ENCODE measurements around the gene IGFL3.
"Not testable (repeated sequence)": the region's sequence is repeated elsewhere in the genome, so short reads cannot be mapped to it uniquely, and the experiment has no call there.

IGFL3 gene

DNA sequence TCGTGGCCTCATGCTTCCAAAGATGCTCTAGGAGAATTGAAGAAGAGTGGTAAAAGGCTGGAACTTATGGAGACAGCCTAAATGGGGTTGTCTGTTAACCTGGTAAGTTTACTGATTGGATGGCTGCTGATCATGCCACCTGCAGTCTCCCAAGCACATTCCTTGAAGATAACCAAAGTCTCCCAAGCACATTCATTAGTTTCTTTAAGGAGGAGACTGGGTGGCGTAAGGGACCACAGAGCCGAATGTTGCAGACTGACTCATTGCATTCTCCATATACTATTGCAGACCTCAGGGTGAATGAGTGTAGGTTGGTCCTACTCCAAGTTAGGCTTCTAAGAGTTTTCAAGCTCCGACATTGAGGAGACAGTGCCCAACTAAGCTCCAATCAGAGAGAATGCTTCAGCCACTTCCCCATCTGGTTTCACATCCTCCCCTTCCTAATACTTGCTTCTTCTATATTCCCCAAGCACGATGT, at the start of gene IGFL3:
Gene IGFL3 (minus strand): TSS at position 51 of the 478 bp plus-strand sequence. CDS start 39 bp downstream, at position 12.
- Histone ChIP-seq H3K27ac (no peak within 1 kb of the TSS), H3K9me3 (peaks cover 4% of the 10 kb centered on the region; the same call in 1 of the 2 replicates), H3K4me2 (no peak within 1 kb of the TSS), H3K27me3 (no peaks in the 10 kb centered on the region), H3K4me1 (no peaks in the 10 kb centered on the region), H4K20me1 (no peaks in the 10 kb centered on the region), H3K4me3 (no peak within 1 kb of the TSS), H3K9ac (no peak within 1 kb of the TSS), H3K36me3 (no peaks in the 10 kb centered on the region)
- TF ChIP-seq Cebpa-rat (IDR thresholded peaks at IDR 0.05) = no peak

DNA sequence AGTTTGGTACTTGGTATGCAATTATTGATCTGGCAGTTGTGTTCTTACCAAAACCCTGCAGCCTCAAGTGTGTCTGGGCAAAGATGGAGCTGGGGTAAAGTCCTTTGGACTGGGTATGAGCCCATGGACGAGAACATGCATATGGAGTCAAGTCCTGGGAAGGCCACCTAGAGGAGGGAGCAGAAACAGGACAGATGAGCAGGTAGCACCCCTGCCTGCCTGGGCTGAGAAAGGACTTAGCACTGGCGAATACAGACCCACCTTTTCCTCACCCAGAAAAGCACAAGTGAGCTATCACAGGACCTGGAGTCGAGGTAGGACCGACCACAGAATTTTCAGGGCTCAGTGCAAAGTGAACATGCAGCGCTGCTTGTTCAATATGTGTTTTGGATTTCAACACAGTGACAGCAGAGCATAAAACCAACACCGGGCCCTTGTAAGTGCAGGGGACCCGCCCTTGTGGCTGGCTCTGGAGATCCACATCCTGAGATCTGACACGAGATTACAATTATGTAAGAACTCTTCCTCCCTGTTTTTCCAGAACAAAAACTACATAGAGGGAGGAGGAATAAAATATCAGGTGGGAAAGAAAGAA, 49.5 kb upstream of the IGFL3 start:
- Histone ChIP-seq H3K27me3 (no peaks in the 10 kb centered on the region), H3K9ac (no peak overlapping the region), H3K4me1 (no peaks in the 10 kb centered on the region), H3K27ac (no peak overlapping the region), H3K36me3 (no peaks in the 10 kb centered on the region), H4K20me1 (no peaks in the 10 kb centered on the region), H3K4me2 (no peak overlapping the region), H3K9me3 (peaks cover 10% of the 10 kb centered on the region), H3K4me3 (no peak overlapping the region)
- no peak for TF ChIP-seq Cebpa-rat (IDR thresholded peaks at IDR 0.05)

DNA sequence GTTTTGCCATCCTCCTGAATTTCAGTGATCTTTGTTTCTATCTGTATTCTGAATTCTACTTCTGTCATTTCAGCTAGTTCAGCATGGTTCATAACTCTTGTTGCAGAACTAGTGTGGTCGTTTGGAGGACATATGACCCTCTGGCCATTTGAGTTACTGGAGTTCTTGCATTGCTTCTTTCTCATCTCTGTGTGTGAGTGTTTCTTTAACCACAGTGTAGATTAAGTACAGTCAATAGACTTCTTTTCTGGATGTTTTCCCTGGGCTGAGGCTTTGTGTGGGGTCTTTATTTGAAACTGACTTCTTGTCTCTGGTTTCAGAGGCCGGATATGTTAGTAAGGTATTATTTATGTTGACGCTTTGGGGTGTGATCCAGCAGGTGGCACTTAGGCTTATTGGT, 38.2 kb upstream of the IGFL3 start:
- no peak for TF ChIP-seq Cebpa-rat (IDR thresholded peaks at IDR 0.05)
- H3K4me1 ChIP-seq = no peaks in the 10 kb centered on the region
- no peak overlapping the region for H3K4me2 ChIP-seq
- no peaks in the 10 kb centered on the region for H3K36me3 ChIP-seq
- H3K27ac ChIP-seq = no peak overlapping the region
- peaks cover 31% of the 10 kb centered on the region for H3K9me3 ChIP-seq
- H3K9ac ChIP-seq = no peak overlapping the region
- no peak overlapping the region for H3K4me3 ChIP-seq
- H3K27me3 ChIP-seq = no peaks in the 10 kb centered on the region
- H4K20me1 ChIP-seq = no peaks in the 10 kb centered on the region

DNA sequence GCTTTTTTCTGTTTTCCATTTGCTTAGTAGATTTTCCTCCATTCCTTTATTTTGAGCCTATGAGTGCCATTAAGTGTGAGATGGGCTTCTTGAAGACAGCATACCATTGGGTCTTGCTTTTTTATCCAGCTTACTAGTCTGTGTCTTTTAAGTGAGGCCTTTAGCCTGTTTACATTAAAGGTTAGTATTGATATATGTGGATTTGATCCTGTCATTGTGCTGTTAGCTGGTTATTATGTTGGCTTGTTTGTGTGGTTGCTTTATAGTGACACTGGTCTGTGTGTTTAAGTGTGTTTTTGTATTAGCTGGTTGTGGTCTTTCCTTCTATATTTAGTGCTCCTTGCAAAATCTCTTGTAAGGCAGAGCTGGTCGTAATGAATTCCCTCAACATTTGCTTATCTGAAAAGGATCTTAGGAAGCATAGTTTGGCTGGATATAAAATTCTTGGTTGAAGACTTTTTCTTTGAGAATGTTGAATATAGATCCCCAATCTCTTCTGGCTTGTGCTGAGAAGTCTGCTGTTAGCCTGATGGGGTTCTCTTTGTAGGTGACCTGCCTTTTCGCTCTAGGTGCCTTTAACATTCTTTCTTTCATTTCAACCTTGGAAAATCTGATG, 37.3 kb upstream of the IGFL3 start:
- H3K4me3 ChIP-seq, H3K36me3 ChIP-seq, H3K9ac ChIP-seq, H3K27ac ChIP-seq, H4K20me1 ChIP-seq, H3K27me3 ChIP-seq, H3K4me1 ChIP-seq, H3K4me2 ChIP-seq: not testable (repeated sequence)
- H3K9me3 ChIP-seq = peaks cover 31% of the 10 kb centered on the region

DNA sequence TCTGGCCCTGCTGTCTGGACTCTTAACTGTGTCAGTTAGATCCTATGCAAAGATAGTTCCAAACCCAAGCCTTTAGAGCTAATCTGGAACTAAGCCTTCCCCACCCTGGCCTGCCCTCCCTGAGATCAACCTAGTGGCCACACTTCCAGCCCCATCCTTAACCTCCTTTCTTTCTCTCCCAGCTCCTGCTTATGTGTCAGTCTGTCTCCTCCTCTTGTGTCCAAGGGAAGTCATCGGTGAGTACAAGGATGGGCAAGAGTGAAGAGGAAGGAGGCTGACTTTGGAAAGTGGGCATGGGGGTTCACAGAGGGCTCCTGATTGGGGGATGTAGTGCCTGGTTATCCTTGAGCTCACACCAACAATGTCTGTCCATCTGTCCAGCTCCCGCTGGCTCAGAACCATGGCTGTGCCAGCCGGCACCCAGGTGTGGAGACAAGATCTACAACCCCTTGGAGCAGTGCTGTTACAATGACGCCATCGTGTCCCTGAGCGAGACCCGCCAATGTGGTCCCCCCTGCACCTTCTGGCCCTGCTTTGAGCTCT, 35.8 kb upstream of the IGFL3 start:
- Histone ChIP-seq H3K27ac (no peak overlapping the region), H3K4me1 (no peaks in the 10 kb centered on the region), H3K9ac (no peak overlapping the region), H3K36me3 (no peaks in the 10 kb centered on the region), H3K27me3 (no peaks in the 10 kb centered on the region), H3K4me2 (no peak overlapping the region), H3K4me3 (no peak overlapping the region), H3K9me3 (peaks cover 31% of the 10 kb centered on the region), H4K20me1 (no peaks in the 10 kb centered on the region)
- TF ChIP-seq Cebpa-rat (IDR thresholded peaks at IDR 0.05) = no peak

DNA sequence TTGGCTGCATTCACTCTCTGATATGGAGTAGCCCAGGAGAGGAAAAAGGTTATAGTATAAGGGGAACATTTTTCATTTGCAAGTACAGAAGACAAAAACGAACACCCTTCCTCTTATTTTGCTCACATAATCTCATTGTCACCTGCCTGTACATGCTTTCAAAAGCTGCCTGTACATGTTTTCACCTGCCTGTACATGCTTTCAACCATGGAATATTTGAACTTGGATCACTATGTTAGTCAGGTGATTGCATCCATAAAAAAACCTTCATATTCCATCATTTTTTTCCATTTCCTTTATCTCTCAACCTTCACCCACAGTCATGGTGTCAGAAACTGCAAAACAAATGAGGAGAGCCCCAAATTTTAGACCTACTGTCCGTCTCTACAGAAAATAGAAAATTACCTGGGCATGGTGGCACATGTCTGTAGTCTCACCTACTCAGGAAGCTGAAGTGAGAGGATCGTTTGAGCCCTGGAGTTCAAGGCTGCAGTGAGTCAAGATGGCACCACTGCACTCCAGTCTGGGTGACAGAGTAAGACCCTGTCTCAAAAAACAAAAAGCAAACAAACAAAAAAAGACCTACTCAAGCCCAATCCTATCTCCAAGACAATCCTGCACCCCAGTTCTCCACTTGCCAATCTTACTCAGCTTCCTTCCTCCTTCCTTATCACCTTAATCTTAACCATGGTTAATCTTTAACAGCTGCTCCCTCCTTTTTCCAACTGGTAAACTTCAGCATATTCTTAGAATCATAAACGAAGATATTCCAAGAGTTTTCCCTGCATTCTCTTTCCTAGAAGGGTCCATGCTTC, 35.1 kb upstream of the IGFL3 start:
- no peaks in the 10 kb centered on the region for H3K36me3 ChIP-seq
- no peak for TF ChIP-seq Cebpa-rat (IDR thresholded peaks at IDR 0.05)
- H3K4me3 ChIP-seq = no peak overlapping the region
- no peak overlapping the region for H3K9ac ChIP-seq
- peaks cover 31% of the 10 kb centered on the region for H3K9me3 ChIP-seq
- H3K27me3 ChIP-seq = no peaks in the 10 kb centered on the region
- H3K4me1 ChIP-seq = no peaks in the 10 kb centered on the region
- H3K27ac ChIP-seq = no peak overlapping the region
- H4K20me1 ChIP-seq = no peaks in the 10 kb centered on the region
- no peak overlapping the region for H3K4me2 ChIP-seq

DNA sequence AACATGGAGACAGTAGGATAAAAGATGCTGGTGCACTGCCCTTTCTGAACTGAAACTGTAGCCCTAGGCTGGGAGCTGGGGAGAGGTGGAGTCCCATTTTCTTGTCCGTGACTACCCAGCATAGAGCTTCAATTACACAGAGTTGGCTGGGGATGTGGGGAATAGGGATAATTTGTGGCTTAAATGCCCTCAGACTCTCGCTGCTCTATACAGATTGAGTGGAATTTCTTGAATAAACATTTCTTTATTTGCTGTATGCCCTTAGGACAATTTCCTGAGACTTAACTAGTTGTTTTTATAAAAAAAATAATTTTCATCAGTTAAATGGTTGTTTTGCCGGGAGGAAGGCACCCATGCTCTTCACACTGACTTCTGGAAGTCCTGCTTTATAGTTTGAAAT, 30.7 kb upstream of the IGFL3 start:
- H3K9me3 ChIP-seq = no peaks in the 10 kb centered on the region
- H4K20me1 ChIP-seq = no peaks in the 10 kb centered on the region
- H3K36me3 ChIP-seq = no peaks in the 10 kb centered on the region
- no peak overlapping the region for H3K9ac ChIP-seq
- H3K4me2 ChIP-seq = no peak overlapping the region
- no peak overlapping the region for H3K4me3 ChIP-seq
- TF ChIP-seq Cebpa-rat (IDR thresholded peaks at IDR 0.05) = no peak
- H3K27me3 ChIP-seq = no peaks in the 10 kb centered on the region
- H3K27ac ChIP-seq = no peak overlapping the region
- H3K4me1 ChIP-seq = no peaks in the 10 kb centered on the region

DNA sequence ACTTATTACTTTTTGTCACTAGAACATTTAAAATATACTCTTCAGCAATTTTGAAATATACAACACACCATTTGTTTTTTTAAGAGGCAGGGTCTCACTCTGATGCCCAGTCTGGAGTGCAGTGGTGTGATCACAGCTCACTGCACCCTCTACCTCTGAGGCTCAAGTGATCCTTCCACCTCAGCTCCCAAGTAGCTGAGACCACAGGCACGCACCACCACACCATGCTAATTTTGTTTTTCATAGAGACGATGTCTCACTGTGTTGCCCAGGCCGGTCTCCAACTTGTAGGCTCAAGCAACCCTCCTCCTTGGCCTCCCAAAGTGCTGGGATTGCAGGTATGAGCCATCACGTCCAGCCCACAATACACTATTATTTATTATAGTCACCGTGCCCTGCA, 26.1 kb upstream of the IGFL3 start:
- H3K27ac ChIP-seq = no peak overlapping the region
- H3K4me1 ChIP-seq = no peaks in the 10 kb centered on the region
- no peaks in the 10 kb centered on the region for H3K27me3 ChIP-seq
- no peak overlapping the region for H3K4me2 ChIP-seq
- H4K20me1 ChIP-seq = no peaks in the 10 kb centered on the region
- no peak overlapping the region for H3K4me3 ChIP-seq
- TF ChIP-seq Cebpa-rat (IDR thresholded peaks at IDR 0.05) = no peak
- H3K9me3 ChIP-seq = no peaks in the 10 kb centered on the region
- H3K36me3 ChIP-seq = no peaks in the 10 kb centered on the region
- no peak overlapping the region for H3K9ac ChIP-seq

DNA sequence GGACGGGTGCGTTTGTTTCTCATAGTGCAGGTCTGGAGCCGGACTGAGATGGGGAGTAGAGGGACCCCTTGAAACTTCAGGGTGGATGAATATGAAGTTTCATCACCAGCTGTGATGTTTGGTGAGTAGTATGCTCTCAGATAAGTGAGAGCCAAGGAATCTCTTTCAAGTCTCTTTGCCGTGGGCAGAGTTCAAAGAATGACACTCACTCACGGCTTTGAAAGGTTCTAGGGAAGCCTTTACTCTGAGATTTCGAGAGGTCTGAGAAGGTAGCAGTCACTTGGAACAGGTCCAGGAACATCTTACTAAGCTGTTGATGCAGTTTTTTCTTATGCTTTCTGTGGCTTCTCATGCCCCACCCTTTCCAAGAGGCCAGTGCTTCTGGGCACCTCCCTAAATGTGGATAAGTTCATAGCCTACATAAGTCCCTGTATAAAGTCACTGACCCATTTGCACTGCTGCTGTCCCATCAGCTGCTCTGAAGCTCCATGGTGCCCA, 23.4 kb upstream of the IGFL3 start, which contains the start of gene IGFL2:
Gene IGFL2 (plus strand): TSS at position 448 of the 498 bp plus-strand sequence. CDS start 41 bp downstream, at position 489.
- no peaks in the 10 kb centered on the region for H3K27me3 ChIP-seq
- no peak for TF ChIP-seq Cebpa-rat (IDR thresholded peaks at IDR 0.05)

More for the DNA sequence above, 23.4 kb upstream of the IGFL3 start, which contains the start of gene IGFL2:
- Histone ChIP-seq H3K4me3 (no peak within 1 kb of the TSS), H3K9ac (no peak within 1 kb of the TSS), H3K4me2 (no peak within 1 kb of the TSS), H3K27ac (no peak within 1 kb of the TSS), H3K36me3 (no peaks in the 10 kb centered on the region), H4K20me1 (no peaks in the 10 kb centered on the region), H3K9me3 (no peaks in the 10 kb centered on the region), H3K4me1 (no peaks in the 10 kb centered on the region)

Data from BLaER1 (cell line).